Omental fat pad (tissue), 4 donors: ENCODE data around the gene FGF3. TPM values are rescaled to one million over a fixed set of nuclear protein-coding genes. Genes with fewer than 3 reads are reported as not detected.

Experiments
- ATAC-seq: fragments of 150-250 bp; one replicate; pipeline ENCODE4 v1.9.1; 2016; ENCODE audit warnings: mild to moderate bottlenecking, moderate library complexity; ENCODE audit not compliant: low FRiP score
- DNase-seq: peaks from one replicate; pipeline ENCODE4 v3.0.0-alpha.2; 2019; ENCODE audit warnings: low spot score
- total RNA-seq, 4 donors: library from RNA; depleted of rRNA; stranded (reverse); fragments of >200 nt; gene quantifications; one replicate each; pipeline ENCODE4 v1.1.0, GENCODE V29; 2016
- TF ChIP-seq, protein P1 (sequence below), 3 donors: fragments of 450-650 bp; IDR thresholded peaks; one replicate each; pipeline ENCODE4 v1.5.1; 2016 to 2017; ENCODE audit warnings: antibody characterized with exemption in 3 of 3, mild to moderate bottlenecking in 3 of 3, moderate library complexity in 2 of 3

Gene FGF3
- total RNA-seq, 4 donors from 2014 or later, result not detected

DNA sequence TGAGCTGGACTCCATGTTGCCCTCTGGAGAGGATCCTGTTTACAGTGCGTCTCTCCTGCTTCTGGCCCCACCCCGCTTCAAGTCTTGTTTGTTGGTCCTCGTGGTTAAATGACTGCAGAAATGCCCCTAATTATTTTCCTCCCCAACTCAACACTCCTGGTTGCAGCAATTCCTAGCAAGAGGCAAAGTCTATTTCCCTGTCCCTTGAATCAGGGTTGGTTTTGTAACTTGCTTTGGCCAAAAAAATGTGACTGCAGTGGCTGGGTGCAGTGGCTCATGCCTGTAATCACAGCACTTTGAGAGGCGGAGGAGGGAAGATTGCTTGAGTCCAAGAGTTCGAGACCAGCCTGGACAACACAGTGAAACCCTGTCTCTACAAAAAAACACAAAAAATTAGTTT lies 41.0 kb upstream of the FGF3 start:
- DNase-seq (no peak), ATAC-seq (no peak)
- TF ChIP-seq, protein P1, sequence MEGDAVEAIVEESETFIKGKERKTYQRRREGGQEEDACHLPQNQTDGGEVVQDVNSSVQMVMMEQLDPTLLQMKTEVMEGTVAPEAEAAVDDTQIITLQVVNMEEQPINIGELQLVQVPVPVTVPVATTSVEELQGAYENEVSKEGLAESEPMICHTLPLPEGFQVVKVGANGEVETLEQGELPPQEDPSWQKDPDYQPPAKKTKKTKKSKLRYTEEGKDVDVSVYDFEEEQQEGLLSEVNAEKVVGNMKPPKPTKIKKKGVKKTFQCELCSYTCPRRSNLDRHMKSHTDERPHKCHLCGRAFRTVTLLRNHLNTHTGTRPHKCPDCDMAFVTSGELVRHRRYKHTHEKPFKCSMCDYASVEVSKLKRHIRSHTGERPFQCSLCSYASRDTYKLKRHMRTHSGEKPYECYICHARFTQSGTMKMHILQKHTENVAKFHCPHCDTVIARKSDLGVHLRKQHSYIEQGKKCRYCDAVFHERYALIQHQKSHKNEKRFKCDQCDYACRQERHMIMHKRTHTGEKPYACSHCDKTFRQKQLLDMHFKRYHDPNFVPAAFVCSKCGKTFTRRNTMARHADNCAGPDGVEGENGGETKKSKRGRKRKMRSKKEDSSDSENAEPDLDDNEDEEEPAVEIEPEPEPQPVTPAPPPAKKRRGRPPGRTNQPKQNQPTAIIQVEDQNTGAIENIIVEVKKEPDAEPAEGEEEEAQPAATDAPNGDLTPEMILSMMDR (IDR thresholded peaks at IDR 0.05), result no peak

DNA sequence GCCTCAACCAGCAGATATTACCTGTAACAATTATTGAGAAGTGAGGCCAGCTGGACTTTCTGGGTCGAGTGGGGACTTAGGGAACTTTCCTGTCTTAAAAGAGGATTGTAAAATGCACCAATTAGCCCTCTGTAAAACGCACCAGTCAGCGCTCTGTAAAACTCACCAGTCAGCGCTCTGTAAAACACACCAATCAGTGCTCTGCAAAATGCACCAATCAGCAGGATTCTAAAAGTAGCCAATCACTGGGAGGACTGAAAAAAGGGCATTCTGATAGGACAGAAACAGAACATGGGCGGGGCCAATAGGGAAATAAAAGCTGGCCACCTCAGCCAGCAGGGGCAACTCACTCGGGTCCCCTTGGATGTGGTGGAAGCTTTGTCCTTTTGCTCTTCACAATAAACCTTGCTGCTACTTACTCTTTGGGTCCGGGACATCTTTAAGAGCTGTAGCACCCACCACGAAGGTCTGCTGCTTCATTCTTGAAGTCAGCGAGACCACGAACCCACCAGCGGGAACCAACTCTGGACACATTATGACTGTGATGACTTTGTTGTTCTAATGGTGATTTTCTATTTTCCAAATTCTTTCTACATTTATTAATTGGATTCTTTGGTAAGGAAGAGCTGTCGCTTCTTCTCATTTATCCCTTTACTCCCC lies 40.2 kb upstream of the FGF3 start:
- no peak for ATAC-seq
- no peak for DNase-seq
- TF ChIP-seq, protein P1 (IDR thresholded peaks at IDR 0.05), result no peak

GRCh38 chr11:69855421-69855820 lies 36.2 kb upstream of the FGF3 start:
- DNase-seq, result no peak
- ATAC-seq, result no peak
- TF ChIP-seq, protein P1 (IDR thresholded peaks at IDR 0.05), result no peak

GRCh38 chr11:69854713-69855112 lies 35.5 kb upstream of the FGF3 start:
- ATAC-seq, result no peak

DNA sequence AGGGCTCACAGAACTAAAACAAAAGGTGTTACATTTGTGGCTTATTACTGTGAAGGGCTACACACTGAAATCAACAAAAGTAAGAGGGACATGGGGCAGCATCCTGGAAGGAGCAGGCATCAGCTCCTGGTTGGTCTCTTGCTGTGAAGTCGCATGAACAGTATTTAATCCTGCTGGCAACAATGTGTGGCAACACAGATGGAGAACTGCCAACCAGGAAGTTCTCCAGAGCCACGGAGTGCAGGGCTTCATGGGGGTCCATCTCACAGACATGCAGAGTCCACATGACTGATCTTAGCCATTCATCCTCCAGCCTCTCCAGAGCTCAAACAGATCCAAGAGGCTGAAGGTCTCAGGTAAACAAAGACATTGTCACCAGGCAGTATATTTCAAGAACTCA lies 32.8 kb upstream of the FGF3 start:
- DNase-seq (no peak), ATAC-seq (no peak)
- TF ChIP-seq, protein P1 (IDR thresholded peaks at IDR 0.05), result no peak

More at GRCh38 chr11:69854713-69855112, 35.5 kb upstream of the FGF3 start:
- no peak for DNase-seq
- TF ChIP-seq, protein P1 (IDR thresholded peaks at IDR 0.05), result no peak

DNA sequence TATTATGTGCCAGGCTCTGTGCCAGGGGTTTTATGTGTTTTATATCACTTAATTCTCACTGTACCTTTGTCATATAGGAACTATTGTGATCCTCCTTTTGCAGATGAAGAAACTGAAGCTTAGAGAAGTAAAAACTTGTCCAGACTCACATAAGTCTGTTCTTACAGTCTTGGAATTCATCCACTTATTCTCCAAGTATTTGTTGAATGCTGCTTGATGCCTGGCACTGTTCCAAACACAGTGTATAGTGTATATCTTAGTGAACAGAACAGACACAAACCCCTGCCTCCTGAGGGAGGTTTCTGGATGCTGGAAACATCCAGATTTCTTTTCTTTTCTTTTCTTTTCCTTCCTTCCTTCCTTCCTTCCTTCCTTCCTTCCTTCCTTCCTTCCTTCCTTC lies 29.0 kb upstream of the FGF3 start:
- DNase-seq (no peak), ATAC-seq (no peak)
- TF ChIP-seq, protein P1 (IDR thresholded peaks at IDR 0.05), result no peak

DNA sequence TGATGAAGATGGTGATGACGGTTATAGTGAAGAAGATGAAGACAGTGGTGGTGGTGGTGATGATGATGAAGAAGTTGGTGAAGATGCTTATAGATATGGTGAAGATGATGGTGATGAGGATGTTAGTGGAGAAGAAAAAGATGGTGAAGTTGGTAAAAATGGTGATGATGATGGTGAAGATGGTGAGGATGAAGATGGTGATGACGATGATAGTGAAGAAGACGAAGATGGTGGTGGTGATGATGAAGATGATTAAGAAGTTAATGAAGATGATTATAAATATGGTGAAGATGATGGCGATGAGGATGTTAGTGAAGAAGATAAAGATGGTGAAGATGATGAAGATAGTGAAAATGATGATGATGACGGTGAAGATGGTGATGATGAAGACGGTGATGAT lies 25.2 kb upstream of the FGF3 start:
- no peak for ATAC-seq
- no peak for DNase-seq
- TF ChIP-seq, protein P1 (IDR thresholded peaks at IDR 0.05), result no peak
